Right hindlimb (tissue), 1 donor: ENCODE measurements around the gene GADL1.

Source experiments
- DNase-seq: peaks from one replicate; pipeline ENCODE4 v3.0.0-alpha.2; 2018

The GADL1 gene

GRCh38 chr3:30875505-30875904 lies 19.0 kb downstream of the GADL1 start:
- no peak for DNase-seq

GRCh38 chr3:30873671-30874070 lies 20.8 kb downstream of the GADL1 start:
- no peak for DNase-seq

GRCh38 chr3:30872879-30873278 lies 21.6 kb downstream of the GADL1 start:
- no peak for DNase-seq

DNA sequence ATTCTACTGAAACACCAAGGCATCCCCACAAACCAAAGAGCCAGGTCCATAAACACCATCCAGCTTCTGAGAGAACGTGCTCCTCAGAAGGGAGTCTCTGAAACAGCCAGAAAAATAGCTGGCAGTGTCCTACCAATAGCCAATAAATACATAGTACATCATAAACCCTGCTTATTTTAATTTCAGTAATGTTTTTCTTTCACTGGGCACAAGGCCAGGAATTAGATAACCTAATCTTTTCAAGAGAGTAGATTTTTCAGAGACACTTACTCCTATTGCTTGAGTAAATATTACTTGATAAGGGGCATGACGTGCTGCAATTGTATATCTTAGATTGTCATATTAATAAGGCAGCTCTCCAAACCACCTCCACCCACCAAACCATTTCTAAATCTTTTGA lies 22.7 kb downstream of the GADL1 start:
- no peak for DNase-seq

DNA sequence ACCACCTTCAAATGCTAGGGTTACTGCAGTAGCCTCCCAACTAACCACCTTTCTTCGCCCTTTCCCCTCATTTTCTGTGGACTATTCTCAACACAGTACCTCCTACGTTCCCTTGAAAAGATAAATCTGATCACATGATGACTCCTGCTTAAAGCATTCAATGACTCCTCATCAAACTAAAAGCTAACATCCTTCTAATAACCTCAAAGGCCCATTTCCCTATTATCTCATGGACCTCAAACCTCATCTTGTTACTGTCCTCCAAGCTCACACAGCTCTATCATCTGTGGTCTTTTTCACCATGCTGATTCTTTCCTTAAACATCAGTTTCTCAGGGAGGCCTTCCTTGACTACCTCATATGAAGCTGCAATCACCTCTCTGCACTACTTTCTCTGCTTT lies 29.6 kb downstream of the GADL1 start:
- no peak for DNase-seq

GRCh38 chr3:30864132-30864531 lies 30.3 kb downstream of the GADL1 start:
- no peak for DNase-seq

- DNase-seq = no peak
These were observed 32.5 kb downstream of the GADL1 start for GRCh38 chr3:30862004-30862403.

DNA sequence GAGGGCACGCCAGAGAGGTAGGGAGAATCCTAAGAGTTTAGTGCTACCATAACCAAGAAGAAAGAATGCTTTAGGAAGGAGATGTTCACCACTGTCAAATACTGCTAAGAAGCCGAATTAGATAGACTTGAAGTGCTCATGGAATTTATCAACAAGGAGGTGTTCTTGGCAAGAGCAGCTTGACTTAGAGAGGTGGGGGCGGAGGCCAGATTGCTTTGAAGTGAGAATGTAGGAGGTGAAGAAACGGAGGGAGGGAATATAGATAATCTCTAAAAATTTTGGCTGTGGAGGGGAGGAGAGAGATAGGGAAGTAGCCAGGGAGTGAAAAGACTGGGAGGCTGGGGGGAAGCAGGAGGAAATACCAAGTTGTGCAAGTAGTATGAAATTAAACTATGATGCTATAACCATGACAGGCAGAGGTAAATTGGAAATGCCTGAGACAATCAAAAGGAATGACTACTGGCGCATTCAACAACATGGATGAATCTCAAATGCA lies 35.5 kb downstream of the GADL1 start:
- DNase-seq = no peak

DNA sequence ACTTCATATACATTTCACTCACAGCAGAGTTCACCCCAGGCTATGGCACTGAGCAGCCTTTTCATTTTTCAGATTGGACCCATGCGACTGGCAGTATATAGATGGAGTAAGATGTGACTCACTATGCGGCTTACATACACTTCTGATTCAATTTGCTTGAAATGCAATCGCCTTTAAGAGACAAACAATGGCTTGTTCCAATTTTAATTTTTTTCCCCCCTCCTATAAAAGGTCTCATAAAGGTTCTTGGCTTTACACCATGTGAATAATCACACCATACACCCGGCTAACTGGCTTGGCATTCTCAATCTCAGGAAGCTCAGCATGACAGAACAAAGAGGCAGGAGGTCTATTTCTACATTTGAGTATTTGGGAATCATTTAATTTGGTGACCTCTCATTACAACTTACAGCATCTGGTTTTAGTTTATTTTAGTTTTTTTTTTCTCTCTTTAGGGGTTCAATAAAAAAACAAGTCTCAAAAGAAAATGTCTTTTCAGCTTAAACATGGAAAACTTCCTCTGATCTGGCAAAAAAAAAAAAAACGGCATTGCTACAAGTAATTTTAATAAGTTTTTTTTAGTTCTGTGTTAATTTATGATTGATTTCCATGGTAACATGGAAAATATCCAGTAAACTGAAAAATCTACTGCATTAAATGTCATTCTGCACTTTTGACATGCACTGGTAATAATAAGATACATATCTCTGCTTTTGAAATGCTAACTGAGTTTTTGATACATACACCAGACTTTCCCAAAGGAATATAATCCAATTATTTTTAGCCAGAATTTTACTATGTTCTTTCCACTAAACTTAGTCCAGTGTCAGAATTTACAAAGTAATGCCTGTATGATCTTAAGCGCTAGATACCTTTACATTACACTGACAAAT lies 38.8 kb downstream of the GADL1 start:
- peak; percentile 24 for DNase-seq

DNA sequence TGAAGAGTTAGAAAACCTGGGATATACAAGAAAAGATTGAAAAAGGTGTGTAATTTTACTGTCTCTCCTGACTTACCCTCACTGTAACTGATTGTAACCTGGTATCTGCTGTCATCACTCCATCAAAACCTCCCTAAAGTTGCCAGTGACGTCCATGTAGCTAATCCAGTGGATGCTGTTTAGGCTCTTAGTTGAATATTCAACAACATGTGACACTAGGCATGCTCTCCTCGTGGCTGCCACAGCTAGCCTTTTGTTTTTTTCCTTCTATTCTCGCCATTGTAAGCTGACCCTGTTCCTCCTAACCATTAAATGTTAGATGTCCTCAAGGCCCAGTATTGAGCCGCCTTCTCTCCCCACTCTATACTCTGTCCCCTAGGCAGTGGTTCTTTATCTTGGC lies 41.6 kb downstream of the GADL1 start:
- DNase-seq = no peak

- no peak for DNase-seq
These were observed 46.2 kb downstream of the GADL1 start for GRCh38 chr3:30848087-30848779.

DNA sequence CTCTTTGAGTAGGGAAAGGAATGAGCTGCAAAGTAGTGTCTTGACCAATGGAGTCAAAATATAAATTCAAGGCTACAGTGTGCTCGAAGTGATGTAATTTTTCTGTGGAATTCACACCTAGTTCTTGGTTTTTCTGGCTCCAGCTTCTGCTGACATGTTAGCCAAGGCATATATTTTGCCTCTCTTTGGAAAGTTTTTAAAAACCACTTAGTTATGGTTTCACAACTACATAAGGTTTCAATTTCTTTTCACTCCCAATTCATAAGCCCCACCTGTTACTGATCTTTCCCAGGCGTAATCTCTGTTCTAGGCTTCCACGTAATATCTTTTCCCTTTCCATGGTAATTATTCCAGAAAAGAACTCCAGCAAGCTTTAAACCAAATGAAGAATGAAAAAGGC lies 46.9 kb downstream of the GADL1 start:
- no peak for DNase-seq

DNA sequence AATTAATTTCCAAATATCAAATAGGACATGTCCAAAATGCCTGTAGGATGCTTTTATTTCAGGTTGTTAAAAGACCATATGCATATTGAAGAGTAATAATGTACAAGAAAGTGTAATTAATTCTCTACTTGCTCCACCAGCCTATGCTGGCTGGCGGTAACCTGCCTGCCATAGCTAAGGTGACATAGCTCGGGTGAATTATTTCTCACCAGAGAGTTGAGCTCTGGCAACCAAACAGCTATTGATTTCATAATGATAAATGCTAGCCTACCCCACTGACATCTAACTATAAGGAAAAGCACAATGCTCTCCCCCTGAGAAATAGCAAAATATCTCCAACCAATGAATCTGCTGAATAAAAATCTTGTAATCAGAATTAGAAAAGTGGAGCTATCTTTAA lies 48.9 kb downstream of the GADL1 start:
- DNase-seq = no peak

GRCh38 chr3:30843877-30844276 lies 50.6 kb downstream of the GADL1 start:
- peak; percentile 57 for DNase-seq

DNA sequence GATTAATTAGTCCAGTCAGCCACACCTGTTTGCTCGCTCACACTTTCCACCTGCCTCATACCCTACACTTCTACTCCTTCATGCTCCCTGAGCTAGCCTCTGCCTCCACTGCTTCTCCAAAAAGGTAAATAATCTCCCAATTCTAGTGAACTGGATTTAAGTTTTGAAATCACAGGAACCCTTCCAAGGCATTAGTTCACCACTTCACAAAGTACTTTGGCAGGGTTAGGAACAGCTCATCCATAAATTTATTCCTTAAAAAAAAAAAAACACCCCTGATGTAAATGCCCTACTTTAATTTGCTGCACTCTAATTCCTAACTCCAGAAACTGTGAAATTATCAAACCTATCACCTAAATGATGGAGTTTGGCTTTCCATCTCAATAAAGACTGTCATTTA lies 58.3 kb downstream of the GADL1 start:
- DNase-seq = no peak

DNA sequence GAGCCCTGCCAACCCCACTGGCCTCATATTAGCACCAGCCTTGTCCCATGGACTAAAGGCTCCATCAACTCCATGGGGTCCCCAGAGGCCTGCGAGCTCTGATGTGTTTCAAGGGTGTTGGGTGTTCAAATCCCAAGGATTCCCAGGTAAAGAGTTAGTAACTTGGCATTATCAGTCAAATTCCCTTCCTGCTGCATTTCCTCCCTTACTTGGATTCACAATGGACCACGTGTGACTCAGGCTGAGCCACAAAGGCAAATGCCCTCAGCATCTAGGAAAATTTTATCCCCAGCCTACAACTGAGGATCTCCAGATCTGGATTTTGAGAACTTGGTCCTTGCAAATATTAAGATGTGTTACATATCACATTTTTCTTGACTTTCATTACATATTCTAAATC lies 58.8 kb downstream of the GADL1 start:
- DNase-seq = no peak

DNA sequence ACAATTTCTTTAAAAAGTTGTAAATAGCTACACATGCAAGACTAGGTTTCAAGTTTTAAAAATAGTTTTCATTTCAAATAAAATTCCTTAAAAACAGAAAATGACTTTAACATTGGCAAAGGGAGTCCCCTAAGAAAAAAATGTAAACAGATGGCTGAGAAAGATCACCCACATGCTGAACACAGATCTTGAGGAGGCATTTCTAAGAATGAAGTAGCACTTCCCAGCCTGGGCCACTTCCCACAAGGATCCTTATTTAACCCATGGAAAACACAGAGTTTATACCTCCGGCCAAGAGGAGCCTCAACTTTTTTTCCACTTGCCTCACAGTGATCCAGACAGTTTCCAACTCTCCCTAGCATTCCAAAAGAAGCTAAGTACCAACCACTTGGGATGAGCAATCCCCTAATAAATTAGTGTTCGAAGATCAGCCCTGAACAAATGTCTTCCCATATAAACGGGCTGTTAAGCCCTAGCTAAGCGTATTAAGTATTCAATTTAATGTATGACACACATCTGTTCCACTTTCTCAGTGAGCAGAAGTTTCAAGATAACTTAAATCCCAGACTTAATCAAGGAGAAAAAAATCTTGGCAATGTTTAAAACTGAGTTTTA lies 61.4 kb downstream of the GADL1 start:
- DNase-seq = no peak

GRCh38 chr3:30827080-30827479 lies 67.4 kb downstream of the GADL1 start:
- DNase-seq = no peak

DNA sequence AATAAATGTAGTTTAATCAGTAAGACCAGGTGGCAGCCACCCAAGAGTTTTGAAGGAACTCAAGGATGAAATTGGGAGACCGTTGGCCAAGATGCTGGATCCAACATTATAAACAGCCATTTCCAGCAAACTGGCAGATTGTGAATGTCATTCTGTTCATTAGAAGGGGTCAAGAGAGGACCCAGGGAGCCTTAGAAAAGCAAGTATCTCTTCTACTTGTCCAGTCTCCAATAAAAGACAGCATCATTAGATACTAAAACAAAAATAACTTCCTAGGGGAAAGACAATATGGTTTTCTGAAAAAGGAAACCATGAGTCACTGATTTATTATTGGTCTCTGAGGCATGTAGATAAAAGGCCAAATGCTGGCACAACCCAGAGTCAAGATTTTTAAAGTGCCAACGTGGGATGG lies 67.9 kb downstream of the GADL1 start:
- no peak for DNase-seq

- DNase-seq = no peak
These were observed 75.2 kb downstream of the GADL1 start for GRCh38 chr3:30819067-30819798.

DNA sequence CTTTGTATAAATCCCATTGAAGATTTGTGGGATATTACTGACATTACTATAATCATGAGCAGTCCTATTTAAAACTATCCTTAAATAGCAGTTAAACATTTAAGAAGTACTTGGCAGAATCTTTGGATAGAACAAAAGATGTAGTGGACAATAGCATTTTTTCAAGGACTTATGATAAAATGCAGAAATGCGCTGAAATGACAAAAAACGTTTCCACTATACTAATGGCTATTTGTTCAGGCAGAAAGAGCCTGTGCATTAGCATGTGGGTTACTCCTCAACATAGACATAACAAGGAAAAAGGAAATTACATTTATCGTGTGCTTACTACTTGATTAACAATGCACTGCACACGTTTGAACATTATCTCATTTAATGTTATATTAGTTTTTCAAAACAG lies 80.7 kb downstream of the GADL1 start:
- DNase-seq = no peak

DNA sequence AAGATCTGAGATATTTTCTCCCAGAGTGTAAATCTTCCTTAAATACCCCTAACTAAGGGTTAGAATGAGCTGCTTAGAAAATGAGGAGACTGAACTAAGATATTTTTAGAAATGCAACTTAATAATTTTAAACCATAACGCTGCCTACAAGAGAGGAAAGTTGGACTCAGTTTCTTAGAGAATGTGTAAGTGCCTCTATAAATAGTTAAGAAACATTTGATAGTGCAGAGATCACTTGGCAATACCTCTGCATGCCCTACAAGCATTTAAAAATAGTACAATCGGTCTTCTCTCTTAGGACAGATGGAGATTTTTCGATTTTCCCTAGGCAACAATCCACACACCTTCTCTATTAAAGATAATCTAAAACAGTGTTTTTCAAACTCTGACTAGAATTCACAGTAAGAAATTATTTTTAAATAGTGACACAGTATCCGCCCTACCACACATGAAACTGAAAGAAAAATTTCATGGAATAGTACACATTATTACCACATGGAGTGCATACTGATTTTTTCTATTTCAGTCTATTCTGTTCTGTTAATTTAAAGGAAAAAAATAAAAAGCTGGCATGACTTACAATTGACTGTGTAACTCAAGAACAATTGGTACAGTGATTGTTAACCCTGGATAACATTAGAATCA lies 83.2 kb downstream of the GADL1 start:
- DNase-seq = no peak

DNA sequence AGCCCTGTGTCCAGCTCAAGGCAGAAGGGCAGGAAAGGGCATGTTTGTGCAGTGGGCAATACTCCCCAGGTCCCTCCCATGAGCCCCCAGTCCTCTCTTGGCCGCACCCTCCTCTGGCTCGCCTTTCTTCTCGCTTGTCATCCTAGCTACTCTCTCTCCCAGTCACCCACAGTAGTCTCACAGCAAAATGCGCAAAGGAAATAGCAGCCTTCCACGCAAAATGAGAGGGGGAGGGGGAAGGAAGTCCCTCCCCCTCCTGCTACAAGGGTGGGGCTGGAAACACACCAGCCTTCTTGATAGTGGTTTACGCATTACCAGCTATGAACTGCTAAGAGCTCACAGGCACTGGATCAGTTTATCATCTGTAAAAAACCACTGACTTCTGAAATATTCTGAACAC lies 83.8 kb downstream of the GADL1 start:
- DNase-seq = no peak
